ENCODE measurements around the gene STRBP.

STRBP gene

DNA sequence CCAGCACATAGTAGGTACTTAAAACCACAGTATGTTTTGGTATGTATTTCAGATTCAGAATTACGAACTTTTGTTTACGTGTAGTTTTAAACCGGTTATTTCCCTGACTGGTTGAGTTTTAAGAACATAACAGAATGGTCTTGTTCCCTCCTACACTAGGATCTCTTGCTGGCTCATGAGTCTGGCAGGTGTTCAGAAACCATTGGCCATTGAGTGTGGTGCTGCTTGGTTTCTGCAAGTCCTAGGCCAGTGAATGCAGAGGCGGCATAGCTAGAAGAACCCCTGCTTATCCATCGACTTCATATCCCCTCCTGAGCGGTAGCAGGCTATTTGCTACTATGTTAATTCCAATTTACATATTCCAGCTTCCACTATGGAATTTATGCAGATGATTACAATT, 169.3 kb downstream of the STRBP start:
- no peak for DNase-seq (ENCODE audit: low read depth, low spot score)

DNA sequence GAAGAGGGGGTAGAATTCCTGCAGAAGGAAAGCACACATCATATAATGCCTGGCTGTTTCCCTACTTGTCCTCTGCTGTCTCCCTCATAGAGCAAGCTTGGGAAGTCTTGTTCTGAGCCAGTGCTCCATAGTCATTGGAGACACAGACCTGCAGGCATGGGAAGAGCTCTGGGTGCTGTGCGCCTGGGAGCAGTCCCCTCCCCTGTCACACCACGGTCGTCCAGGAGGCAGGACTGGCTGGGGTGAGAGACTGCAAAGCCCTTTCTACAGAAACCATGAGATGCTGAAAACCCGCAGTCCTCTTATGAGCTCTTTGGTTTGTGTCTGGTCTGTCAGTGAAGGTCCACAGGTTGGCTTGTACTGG, 170.3 kb downstream of the STRBP start:
- DNase-seq (ENCODE audit: low read depth, low spot score) = no peak

DNA sequence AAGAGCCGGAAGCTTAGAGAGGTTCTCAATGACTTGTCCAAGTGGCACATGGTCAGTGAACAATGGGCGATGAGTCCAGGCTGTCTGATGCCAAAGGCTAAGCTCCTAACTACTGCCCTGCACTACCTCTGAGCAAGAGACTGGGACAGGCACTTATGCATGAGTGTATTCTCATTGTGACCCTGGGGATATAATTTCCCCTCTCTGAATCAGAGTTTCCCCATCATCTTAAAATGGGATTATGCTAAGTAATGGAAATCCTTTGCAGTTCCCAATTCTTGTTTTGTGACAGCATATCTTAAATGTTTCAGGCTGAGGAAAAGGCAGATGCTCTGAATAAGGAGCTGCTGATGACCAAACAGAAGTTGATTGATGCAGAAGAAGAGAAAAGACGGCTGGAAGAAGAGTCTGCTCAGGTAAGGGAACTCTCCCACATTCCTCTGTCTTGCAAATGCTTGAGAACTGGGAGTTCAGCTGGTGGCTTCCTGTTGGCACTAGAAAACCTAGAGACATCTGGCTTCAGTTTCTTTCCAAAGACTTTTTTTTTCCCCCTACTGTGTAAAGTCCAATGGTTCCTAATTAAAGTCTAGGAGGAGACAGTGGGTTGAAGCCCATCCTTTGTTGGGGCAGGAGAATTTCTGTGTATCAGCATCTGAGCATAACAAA, 170.8 kb downstream of the STRBP start:
- no peak for DNase-seq (ENCODE audit: low read depth, low spot score)

GRCh38 chr9:123096987-123097386, 171.4 kb downstream of the STRBP start:
- no peak for DNase-seq (ENCODE audit: low read depth, low spot score)

DNA sequence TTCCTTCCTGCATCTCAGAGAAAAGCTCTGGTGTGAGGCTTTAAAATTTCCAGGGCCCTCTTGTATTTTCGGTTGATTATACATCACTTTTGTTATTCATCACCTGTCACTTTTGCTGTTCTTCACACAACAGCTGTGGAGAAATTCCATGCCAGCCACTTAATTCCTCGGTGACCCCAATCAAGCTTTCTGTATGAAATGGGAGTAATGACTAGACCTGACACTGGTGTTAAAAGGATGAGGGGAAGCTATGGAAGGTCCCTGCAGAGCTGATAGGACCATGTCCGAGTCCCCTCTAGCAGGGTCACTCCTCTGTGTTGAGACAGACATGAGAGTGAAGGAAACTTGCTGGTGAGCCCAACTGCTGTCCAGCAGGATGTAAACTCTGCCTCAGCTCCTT, 175.2 kb downstream of the STRBP start:
- DNase-seq (ENCODE audit: low read depth, low spot score) = no peak

GRCh38 chr9:123091459-123091858, 176.9 kb downstream of the STRBP start:
- DNase-seq (ENCODE audit: low read depth, low spot score) = no peak

GRCh38 chr9:123090956-123091355, 177.4 kb downstream of the STRBP start:
- DNase-seq (ENCODE audit: low read depth, low spot score) = no peak

DNA sequence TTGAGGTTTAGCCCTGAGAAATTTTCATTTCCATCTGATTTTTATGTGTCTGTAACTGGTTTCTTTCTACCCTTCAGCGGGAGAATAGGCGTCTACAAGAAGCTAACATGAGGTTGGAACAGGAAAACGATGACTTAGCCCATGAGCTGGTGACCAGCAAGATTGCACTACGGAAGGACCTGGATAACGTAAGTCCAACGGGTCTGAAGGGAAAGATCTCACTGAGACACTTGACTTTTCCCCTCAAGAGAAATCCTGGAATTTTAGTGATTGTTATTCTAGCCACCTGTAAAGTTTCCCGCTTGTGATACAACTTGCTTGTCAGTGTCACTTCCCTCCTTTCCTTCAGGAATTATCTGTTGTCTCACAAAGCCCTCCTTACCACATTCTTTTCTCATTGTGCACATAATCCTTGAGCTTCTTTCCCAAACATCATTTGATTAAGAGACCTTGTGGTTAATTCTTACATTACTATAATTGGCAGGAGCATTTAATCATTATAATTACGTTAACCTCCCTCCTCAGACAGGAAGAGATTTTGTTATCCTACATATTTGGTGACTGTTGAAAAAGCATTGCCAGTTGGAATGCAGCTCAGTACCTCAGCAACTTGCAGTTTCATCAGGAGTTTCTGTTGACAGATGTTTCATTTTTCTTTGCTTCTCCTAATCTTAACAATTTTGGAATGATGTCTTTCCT, 178.0 kb downstream of the STRBP start:
- DNase-seq (ENCODE audit: low read depth, low spot score) = no peak

- no peak for DNase-seq (ENCODE audit: low read depth, low spot score)
These were observed 178.6 kb downstream of the STRBP start for GRCh38 chr9:123089790-123090189.

DNA sequence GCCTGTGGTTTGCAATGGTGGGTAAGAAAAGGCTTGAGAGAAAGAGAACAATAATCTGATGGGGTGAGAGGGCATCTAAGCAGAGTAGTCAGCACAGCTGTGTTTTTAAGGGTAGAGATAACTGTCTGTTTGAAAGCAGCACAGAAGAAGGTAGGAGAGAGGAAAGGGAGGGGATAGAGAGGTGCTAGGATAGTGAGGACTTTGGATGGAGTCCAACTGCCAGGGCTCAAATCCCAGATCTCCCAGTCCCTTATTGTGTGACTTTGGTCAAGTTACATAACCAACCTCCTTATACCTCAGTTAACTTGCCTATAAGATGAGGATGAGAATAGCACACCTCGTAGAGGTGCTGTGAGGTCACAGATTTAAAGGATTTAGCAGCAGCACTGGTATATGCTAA, 179.3 kb downstream of the STRBP start:
- DNase-seq (ENCODE audit: low read depth, low spot score) = no peak

- no peak for DNase-seq (ENCODE audit: low read depth, low spot score)
These were observed 181.0 kb downstream of the STRBP start for GRCh38 chr9:123087359-123087888.

- no peak for DNase-seq (ENCODE audit: low read depth, low spot score)
These were observed 182.5 kb downstream of the STRBP start for GRCh38 chr9:123085916-123086315.

- DNase-seq (ENCODE audit: low read depth, low spot score) = no peak
These were observed 184.1 kb downstream of the STRBP start for GRCh38 chr9:123084256-123084655.

DNA sequence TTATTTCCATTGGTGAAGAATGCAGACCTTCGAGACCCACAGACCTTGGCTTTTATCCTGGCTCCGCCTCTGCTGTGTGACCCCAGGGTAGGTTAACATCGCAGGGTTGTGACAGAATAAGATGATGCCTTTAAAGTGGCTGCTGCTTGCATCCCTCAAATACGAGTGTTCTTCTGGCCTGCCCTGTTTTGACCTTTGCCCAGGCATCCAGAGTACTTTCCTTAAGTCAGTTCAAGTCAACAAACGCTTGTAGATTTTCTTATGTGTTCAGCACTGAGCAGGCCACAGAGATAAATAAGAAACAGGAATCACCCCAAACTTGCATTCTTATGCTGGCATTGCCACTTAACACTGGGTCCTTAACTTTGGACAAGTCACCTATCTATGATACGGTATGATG, 184.7 kb downstream of the STRBP start:
- no peak for DNase-seq (ENCODE audit: low read depth, low spot score)

- no peak for DNase-seq (ENCODE audit: low read depth, low spot score)
These were observed 186.6 kb downstream of the STRBP start for GRCh38 chr9:123081824-123082223.

GRCh38 chr9:123080444-123080843, 187.9 kb downstream of the STRBP start:
- no peak for DNase-seq (ENCODE audit: low read depth, low spot score)

GRCh38 chr9:123074628-123075027, 193.8 kb downstream of the STRBP start:
- DNase-seq (ENCODE audit: low read depth, low spot score) = no peak

- DNase-seq (ENCODE audit: low read depth, low spot score) = no peak
These were observed 194.4 kb downstream of the STRBP start for GRCh38 chr9:123073991-123074422.

DNA sequence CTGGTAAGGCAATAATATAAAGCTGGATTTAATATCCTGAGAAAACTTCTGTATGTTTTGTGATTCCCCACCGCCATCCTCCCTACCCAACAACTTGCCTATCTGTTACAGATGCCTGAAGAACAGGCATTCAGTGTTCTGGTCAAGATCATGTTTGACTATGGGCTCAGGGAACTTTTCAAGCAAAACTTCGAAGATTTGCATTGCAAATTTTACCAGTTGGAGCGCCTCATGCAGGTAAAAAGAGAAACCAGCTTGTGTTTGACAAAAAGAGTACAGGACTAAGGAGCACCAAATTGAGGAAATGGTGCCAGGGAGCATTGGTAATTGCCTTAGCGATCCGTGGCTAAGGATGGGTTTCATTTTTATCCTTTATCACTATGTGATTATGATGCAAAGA, 194.9 kb downstream of the STRBP start:
- no peak for DNase-seq (ENCODE audit: low read depth, low spot score)

DNA sequence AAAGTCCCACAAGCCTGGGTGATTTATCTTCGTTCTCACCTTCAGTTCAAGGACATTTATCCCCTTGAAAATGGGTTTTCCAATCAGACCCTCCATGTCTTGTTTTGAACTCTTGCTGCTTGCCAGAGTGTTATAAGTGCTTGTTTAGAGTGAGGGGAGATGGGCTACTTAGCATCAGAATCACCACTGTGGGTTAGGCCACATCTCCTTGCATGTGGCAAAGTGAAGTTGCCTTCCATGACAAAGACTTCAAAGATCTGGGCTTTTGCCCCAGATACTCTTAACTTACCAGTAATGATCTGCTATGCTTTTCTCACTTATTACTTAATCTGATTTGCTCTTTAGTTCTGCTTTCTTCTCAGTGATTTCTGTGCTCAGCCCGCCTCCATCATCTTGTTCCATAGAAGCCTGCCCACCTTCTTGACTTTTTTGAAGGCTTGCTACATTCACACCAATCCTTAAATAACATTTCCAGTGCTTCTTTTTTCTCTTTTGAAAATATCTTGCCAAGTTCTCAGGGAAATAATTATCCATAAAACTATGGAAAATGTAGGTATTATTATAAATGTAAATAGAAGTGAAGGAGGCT, 195.9 kb downstream of the STRBP start:
- no peak for DNase-seq (ENCODE audit: low read depth, low spot score)

Measured in activated CD4-positive, CD25-positive, alpha-beta regulatory T cell treated with anti-CD3 and anti-CD28 coated beads, Interleukin-2, amount 50 U/mL, for 16 hours (primary cell).